NCI-H82 treated with DMSO at 0.1 percent for 48 hours (cell line): Measurements from ENCODE around the gene SULT1A2.
A peak's percentile ranks its signal among the peaks of the same experiment; 100 is the strongest.
"Not testable (repeated sequence)": the region's sequence is repeated elsewhere in the genome, so short reads cannot be mapped to it uniquely, and the experiment has no call there.

Source experiments
- DNase-seq: peaks from one replicate; lab custom pipeline; 2025; ENCODE audit not compliant: unreplicated experiment; lab: John Stamatoyannopoulos, UW

SULT1A2 gene

DNA sequence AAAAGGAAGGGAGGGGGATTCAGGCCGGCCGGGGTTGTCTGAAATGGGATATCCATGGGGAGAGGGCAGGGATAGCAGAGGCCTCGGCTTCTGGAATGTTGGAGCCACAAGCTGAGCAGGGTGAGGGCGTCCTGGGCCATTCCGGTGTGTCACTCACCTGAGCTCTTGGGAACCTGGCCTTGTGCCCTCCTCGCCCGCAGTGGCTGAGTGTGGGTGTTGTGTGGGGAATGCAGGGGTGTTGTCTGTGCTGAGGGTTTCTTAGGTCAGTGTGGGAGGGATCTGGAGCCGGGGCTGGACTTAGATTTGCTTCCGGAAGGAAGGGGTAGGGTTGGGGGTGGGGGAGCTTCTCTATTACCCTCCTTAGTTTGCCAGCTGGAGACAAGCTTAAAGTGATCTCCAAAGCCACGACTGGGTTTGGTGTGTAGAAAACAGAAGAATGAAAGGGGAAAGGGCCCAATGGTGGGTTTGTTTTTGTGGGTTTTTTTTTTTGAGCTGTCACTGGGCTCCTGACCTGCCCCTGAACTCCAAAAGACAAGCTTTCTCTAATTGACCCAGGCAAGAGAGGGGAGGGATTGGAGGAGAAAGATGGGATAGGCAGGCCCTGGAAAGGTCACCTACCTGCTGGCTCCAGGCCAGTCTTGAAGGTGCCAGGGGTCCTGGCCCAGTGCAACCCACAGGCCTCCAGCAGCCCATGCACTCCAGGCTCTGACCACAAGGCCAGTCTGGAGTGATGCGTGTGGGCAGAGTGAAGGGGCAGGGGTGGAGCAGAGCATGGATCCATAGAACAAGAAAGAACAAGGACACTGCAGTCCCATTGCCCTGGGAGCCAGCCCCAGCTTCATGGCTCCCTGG lies at the start of gene SULT1A2:
Gene SULT1A2, minus strand, starts transcription at position 211 of the 852 bp plus-strand sequence. CDS start 1,120 bp downstream, outside the sequence.
- no peak for DNase-seq

DNA sequence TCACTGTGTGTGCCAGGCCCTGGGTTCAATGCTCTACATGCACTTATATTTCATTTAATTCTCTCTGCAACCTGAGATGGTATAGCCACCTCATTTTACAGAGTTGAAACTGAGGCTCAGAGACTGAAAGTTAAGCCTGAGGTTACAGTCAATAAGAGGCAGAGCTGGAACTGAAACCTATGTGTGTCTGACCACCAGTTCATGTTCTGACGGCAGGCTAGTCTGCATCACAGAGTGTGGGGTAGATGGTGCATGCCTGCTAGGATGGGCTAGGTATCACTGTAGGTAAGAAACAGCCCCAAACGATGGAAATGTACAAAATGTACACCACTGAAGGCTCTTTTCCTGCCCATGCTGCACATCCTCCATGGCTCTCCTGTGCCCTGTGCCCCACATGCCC lies 43.1 kb upstream of the SULT1A2 start:
- DNase-seq, result not testable (repeated sequence)

DNA sequence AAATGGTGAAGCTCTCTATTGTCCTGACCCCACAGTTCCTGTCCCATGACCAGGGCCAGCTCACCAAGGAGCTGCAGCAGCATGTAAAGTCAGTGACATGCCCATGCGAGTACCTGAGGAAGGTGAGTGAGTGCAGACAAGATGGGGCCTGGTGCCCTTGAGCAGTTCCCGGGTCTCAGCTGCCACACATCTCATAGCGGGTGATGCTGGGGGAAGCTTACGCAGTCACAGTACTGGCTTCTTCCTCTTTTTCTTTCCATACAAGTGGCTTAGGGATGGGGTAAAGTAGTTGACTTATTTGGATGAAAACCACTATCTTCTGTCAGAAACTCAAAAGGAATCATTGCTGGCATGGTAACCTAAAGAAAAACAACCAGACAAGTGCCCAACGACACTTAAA lies 41.5 kb upstream of the SULT1A2 start:
- DNase-seq, result not testable (repeated sequence)

DNA sequence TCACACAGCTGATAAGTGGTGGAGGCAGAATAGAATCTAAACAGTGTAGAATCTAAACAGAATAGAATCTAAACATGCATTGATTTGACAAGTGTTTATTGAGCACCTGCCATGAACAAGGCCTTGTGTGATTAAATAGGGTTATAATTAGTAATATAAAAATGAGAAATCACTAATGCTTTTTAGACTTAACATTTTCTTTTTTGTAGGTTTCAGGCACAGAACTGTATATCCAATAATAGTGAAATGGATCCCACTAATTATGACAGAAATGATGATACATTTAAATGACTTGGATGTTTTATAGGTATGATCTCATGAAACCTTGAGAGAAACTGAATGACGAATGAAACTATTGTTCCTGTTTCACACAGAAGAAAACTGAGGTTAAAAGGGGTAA lies 40.9 kb upstream of the SULT1A2 start, which contains the start of gene NPIPB8:
Gene NPIPB8, plus strand, starts transcription at position 301 of the 400 bp plus-strand sequence. CDS start 296 bp downstream, outside the sequence.
- DNase-seq, result not testable (repeated sequence)

DNA sequence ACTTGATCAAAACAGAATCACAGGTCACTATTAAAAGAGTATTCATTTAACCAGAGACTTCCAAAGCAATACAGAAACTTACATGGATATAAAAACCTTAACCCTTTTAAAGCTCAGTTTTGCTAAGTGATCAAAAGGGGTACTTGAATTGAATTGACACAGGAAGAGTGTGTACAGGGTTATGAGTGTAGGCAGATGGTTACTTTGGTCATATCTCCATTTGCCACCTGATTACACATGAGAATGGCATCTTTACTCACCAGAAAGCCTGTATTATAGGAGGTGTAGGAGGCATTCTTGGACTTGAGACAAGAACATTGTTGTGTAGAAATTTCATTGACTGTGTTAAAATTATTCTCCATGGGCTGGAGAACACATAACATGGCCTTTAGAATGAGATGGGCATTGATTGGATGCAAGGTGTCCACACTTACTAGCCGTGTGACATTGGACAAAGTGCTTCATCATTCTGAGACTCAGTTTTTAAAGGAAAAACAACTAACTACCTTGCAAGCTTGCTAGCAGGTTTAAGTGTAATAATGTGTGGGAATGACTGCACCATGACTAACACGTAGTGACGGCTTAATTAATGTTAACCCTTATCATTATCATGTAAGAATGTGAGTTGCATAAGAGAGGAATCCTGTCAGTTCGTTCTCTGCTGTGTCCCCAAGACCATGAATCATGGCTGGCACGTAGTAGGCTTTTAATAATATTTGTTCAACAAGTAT lies 39.4 kb upstream of the SULT1A2 start:
- not testable (repeated sequence) for DNase-seq

DNA sequence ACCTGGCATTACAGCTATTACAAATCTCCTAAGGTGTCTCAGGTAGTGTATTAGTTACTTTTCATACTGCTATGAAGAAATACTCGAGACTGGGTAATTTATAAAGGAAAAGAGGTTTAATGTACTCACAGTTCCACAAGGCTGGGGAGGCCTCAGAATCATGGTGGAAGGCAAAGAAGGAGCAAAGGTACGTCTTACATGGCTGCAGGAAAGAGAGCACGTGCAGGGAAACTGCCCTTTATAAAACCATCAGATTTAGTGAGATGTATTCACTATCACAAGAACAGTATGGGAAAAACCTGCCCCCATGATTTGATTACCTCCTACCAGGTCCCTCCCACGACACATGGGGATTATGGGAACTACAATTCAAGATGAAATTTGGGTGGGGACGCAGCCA lies 34.1 kb upstream of the SULT1A2 start:
- not testable (repeated sequence) for DNase-seq

DNA sequence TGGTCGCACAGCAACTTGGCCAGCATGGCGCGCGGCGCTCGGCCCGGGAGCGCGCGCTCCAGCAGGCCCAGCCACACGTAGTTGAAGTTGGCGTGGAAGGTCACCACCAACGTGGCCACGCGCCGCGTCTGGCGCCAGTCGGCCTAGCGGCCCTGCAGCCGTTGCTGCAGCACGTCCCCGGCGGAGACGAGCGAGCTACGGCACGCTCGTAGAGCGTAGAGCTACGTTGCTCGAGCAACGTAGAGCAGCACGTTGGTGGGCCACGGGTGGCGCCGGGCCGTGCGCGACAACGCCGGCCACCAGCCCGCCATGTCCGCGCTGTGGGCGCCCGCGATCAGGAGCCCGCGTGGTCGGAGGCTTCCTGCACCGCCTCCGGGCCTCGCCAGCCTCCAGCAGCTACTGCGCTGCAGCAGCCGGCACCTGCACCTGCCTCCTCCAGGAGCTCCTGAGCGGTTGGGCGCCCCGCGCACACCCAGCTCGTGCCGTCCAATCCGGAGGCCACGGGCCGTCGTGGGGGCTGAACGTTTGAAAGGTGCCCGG lies 26.4 kb upstream of the SULT1A2 start:
- no peak for DNase-seq

DNA sequence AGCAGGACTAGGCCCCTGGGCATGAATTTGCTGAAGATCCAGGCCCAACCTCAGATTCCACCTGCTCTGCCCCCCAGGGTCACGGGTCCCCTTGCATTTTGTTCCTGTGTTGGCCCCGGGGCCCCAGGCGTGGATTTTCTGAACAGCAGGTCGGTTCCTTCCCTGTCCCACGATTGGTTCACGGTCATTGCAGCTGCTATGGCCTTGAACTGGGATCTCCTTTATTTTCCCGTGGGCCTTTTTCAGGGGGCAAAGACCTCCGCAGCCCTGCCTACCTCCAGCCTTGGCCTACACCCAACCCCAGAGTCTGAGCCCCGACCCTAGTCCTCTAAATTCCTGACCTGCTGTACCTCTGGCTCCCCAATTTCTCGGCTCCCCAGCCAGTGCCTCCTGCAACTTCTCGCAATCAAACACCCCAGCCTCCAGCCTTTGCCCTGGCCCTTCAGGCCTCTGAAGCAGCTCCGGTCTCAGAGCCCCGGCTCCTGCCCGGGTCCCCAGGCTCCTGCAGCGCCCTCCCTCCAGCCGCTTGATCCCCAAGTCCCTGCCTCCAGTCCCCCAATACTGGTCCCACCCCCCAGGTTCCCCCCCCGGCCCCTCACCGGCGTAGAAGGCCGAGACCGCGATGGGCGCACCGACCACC lies 25.8 kb upstream of the SULT1A2 start:
- not testable (repeated sequence) for DNase-seq

DNA sequence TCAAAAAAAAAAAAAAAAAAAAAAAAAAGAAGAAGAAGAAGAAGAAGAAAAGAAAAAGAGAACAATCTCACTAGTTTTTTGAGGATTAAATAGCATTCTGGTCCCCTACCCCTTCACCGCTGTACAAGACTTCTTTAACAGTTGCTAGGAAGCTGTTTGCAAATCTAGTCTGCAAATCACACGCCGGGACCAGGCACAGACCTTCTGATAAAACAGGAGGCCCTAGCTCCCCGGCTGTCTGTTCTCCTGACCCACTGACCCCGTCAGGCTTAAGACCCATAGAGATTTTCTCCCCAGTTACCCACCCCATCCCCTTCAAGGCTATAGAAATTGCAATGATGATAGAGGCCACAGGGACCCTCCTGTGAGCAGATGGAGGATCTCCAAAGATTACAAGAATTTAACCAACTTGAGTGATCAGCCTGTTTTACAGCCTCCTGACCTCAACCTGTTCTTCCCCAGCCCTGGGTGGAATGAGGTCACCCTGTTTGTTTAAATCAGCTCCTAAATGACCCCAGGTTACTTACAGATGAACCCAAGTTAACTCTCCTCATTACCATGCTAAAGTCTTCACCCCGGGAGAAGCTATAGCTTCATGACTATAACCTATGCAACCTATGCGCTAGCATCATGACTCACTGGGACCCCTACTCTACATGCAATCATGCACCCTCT lies 24.8 kb upstream of the SULT1A2 start:
- DNase-seq, result peak; percentile 11

DNA sequence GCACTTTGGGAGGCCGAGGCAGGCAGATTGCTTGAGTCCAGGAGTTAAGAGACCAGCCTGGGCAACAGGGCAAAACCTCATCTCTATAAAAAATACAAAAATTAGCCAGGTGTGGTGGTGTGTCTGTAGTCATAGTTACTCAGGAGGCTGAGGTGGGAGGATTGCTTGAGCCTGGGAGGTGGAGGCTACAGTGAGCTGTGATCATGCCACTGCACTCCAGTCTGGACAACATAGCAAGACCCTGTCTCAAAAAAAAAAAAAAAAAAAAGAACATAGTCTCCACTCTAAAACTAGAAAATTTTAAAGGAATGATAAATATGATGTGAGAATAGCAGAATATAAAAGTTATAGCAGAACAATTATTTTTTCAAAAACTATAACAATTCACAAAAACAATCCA lies 23.5 kb upstream of the SULT1A2 start:
- not testable (repeated sequence) for DNase-seq

DNA sequence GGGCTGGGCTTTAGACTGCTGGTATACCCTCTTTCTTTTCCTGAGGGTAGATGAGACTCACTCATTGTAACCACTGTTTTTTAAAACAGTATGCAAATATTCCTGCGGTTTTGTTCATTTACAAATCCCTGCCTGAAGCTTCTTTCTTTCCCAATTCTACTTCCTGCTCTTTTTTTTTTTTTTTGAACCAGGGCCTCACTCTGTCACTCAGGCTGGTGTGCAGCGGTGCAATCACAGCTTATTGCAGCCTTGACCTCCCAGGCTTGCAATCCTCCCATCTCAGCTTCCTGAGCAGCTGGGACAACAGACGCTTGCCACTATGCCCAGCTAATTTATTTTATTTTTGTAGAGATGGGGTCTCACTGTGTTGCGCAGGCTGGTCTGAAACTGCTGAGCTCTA lies 21.0 kb upstream of the SULT1A2 start:
- DNase-seq, result no peak

DNA sequence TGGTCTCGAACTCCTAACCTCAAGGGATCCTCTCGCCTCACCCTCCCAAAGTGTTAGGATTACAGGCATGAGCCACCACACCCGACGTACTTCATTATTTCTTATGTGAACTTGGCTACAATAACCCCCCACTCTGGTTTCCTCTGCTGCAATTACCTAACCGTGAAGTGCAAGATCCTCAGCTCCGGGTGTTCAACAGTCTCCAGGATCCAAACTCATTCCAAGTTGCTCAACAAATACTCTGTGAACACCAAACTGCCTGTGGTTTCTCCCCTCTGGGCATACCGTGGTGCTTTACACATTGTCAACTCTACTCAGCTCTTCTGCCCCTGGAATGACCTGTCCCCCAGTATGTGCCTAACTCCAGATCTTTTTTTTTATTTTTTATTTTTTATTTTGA lies 19.8 kb upstream of the SULT1A2 start:
- no peak for DNase-seq

DNA sequence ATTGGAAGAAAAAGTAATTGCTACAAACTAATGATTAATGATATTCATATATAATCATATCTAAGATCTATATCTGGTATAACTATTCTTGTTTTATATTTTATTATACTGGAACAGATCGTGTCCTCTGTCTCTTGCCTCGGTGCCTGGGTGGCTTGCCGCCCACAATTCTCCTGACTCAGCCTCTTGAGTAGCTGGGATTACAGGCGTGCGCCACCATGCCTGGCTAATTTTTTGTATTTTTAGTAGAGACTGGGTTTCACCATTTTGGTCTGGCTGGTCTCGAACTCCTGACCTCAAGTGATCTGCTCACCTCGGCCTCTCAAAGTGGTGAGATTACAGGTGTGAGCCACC lies 19.4 kb upstream of the SULT1A2 start:
- DNase-seq, result not testable (repeated sequence)

DNA sequence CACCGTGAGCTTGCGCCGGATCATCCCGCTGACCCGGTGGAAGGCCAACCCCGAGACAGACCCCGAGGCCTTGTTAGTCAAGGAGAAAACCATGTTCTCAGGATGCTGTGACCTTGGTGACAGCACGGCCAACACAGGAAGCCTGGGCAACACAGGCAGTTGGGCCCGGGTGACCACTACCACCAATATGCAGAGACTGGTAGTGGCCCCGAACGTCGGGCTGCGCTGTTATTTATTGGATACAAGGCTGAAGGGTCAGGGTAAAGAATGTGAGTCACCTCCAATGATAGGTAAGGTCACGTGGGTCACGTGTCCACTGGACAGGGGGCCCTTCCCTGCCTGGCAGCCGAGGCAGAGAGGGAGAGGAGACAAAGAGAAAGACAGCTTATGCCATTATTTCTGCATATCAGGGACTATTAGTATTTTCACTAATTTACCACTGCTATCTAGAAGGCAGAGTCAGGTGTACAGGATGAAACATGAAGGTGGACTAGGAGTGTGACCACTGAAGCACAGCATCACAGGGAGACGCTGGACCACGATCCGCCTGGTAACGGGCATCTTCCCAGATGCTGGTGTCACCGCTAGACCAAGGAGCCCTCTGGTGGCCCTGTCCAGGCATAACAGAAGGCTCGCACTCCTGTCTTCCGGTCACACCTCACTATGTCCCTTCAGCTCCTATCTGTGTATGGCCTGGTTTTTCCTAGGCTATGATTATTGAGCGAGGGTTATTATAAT lies 18.8 kb upstream of the SULT1A2 start:
- DNase-seq, result peak; percentile 0

DNA sequence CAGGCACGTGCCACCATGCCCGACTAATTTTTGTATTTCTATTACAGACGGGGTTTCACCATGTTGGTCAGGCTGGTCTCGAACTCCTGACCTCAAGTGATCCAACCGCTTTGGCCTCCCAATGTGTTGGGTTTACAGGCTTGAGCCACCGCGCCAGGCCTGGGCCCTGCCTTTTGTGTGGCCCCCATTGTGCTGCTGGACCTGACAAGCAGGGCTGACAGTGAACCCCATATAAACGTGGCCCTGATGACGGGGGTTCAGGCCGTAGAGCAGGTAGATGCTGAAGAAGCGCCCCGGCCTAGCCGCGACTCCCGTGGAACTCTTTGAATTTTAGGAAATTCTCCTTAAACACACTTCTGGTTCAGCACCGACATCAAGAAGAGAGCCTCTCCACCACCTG lies 17.7 kb upstream of the SULT1A2 start:
- DNase-seq, result not testable (repeated sequence)

DNA sequence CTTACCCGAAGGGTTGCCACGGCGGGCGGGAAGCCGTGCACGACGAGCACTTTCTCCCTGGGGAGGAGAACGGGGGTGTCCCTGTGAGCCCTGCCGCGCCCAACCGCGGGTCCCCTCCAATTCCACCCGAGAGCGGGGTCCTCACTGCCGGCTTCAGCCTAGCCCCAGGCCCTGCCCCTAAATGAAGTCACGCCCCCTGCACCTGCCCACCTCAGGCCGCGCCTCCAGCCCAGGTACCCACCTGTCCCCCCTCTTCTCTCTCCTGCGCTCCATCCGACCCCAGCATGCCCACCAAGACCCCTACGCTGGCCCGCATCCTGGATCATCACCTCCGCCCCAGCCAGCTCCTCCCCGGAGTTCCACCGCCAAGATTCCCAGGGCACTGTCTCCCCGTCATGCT lies 17.1 kb upstream of the SULT1A2 start:
- DNase-seq, result not testable (repeated sequence)

DNA sequence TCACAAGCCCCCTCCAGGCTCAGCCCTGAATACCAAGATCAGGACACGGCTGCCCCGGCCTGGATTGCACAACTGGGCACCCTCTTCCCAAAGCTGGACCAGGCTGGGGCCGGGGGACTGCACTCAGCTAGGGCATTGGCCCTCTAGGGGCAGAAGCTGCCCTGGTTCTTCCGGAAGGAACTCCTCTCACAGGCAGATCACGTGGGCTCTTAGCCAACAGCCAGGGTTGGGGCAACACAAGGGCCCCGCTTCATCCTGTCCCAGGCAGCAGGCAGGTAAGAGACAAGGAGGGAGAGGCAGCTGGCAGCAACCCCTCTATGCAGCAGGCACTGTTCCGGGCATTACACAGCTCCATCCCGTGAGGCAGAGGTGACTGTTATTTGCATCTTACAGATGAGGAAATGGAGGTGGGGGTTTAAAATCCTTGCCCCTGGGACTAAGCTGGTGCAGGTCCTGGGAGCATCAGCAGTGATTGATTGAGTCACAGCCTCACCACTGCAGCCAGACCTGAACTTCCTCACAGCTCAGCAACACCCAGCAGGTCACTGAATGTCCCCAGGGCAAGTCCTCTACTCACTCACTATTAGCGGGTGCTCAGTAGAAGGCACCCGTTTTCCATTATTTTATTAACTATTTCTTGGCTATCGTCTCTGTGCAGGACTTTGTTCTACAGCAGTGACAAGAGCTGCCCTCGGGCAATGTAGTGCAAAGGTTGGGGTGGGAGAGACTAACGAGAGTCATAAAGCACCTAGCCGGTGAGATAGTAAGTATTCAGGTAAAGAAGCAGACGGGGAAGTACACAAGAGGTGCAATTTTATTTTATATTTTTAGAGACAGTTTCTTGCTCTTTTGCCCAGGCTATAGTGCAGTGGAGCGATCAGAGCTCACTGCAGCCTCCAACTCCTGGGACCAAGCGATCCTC lies 15.8 kb upstream of the SULT1A2 start:
- DNase-seq, result not testable (repeated sequence)

DNA sequence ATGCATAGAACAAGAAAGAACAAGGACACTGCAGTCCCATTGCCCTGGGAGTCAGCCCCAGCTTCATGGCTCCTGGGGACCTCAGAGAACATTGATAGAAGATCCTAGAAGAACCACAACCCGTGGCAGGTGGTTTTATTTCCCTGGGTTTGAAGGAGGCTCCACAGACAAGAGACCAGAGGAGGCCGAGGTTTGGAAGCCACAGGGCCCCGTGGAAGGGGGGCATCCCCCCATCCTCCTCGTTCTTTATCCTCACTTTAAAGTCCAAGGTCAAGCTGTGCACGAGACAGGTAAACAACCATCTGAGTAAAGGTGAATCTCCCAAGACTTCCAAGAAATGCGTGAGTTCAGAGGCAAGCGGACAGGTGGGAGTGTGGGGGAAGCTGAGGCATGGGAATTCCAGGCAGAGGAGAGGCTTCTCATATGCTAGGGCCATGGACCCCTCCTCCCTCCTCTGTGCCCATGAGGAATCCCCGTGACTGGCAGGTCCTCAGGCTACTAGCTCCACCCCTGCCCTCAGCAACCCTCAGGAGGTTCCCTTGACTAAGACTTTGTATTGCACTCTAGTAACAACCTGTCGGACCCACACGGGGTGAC lies 13.8 kb upstream of the SULT1A2 start:
- DNase-seq, result no peak
